Trophoblast cell (in vitro differentiated cells and primary cell): ENCODE measurements around the gene MPND.

Source experiments
- DNase-seq, 2 donors: peaks; one replicate each; pipeline ENCODE4 v3.0.0-alpha.2; 2016
- H2AFZ ChIP-seq: 2 replicates; pipeline ENCODE4 v1.6.1; 2013; ENCODE audit warnings: low read length, moderate library complexity, mild to moderate bottlenecking; ENCODE audit not compliant: insufficient read depth, poor library complexity
- H2AK5ac ChIP-seq: 2 replicates; pipeline ENCODE4 v1.6.1; 2013; ENCODE audit warnings: mild to moderate bottlenecking, low read length
- H2BK120ac ChIP-seq: 2 replicates; pipeline ENCODE4 v1.6.1; 2013; ENCODE audit warnings: low read length, mild to moderate bottlenecking, moderate library complexity; ENCODE audit not compliant: insufficient read depth, poor library complexity
- H2BK12ac ChIP-seq: 2 replicates; pipeline ENCODE4 v1.6.1; 2013; ENCODE audit warnings: mild to moderate bottlenecking, low read length, moderate library complexity
- H2BK5ac ChIP-seq: 2 replicates; pipeline ENCODE4 v1.6.1; 2013; ENCODE audit warnings: low read length, low read depth, moderate library complexity, mild to moderate bottlenecking; ENCODE audit not compliant: poor library complexity
- H3K14ac ChIP-seq: 2 replicates; pipeline ENCODE4 v1.6.1; 2013; ENCODE audit warnings: mild to moderate bottlenecking, low read length
- H3K18ac ChIP-seq: 2 replicates; pipeline ENCODE4 v1.6.1; 2013; ENCODE audit warnings: mild to moderate bottlenecking, low read length
- H3K23ac ChIP-seq: 2 replicates; pipeline ENCODE4 v1.6.1; 2013; ENCODE audit warnings: low read length
- H3K27ac ChIP-seq: 2 replicates; pipeline ENCODE4 v1.5.1; 2013; ENCODE audit warnings: low read depth, mild to moderate bottlenecking, inconsistent platforms, low read length, moderate library complexity
- H3K27me3 ChIP-seq: 2 replicates; pipeline ENCODE4 v1.6.1; 2013; ENCODE audit warnings: inconsistent platforms, mild to moderate bottlenecking, low read length, moderate library complexity; ENCODE audit not compliant: insufficient read depth
- H3K36me3 ChIP-seq, 2 experiments: 1 replicate in 1 of 2; 2 replicates in 1 of 2; pipeline ENCODE4 v1.6.1; 2013; ENCODE audit warnings: low read length in 2 of 2, mild to moderate bottlenecking in 2 of 2, moderate library complexity in 1 of 2; ENCODE audit not compliant: insufficient read depth in 2 of 2, control insufficient read depth in 1 of 2
- H3K4ac ChIP-seq: 2 replicates; pipeline ENCODE4 v1.6.1; 2013; ENCODE audit warnings: low read depth, mild to moderate bottlenecking, low read length, moderate library complexity
- H3K4me1 ChIP-seq, 2 experiments: 1 replicate in 1 of 2; 2 replicates in 1 of 2; pipeline ENCODE4 v1.6.1; 2013; ENCODE audit warnings: low read length in 2 of 2, mild to moderate bottlenecking in 2 of 2, moderate library complexity in 1 of 2; ENCODE audit not compliant: insufficient read depth in 2 of 2, control insufficient read depth in 1 of 2
- H3K4me2 ChIP-seq: 2 replicates; pipeline ENCODE4 v1.6.1; 2013; ENCODE audit warnings: inconsistent platforms, mild to moderate bottlenecking, low read length, moderate library complexity
- H3K4me3 ChIP-seq: 2 replicates; pipeline ENCODE4 v1.5.1; 2013; ENCODE audit warnings: mild to moderate bottlenecking, low read depth, low read length, inconsistent platforms
- H3K79me1 ChIP-seq: one replicate; pipeline ENCODE4 v1.6.1; 2013; ENCODE audit warnings: low read length
- H3K79me2 ChIP-seq: 2 replicates; pipeline ENCODE4 v1.6.1; 2013; ENCODE audit warnings: low read length, mild to moderate bottlenecking; ENCODE audit not compliant: control insufficient read depth, insufficient read depth, poor library complexity
- H3K9ac ChIP-seq: 2 replicates; pipeline ENCODE4 v1.6.1; 2013; ENCODE audit warnings: mild to moderate bottlenecking, low read length
- H3K9me3 ChIP-seq: 2 replicates; pipeline ENCODE4 v1.6.1; 2013; ENCODE audit warnings: low read depth, mild to moderate bottlenecking, control low read depth, inconsistent platforms, low read length; ENCODE audit not compliant: insufficient read depth
- H4K12ac ChIP-seq: 2 replicates; pipeline ENCODE4 v1.6.1; 2013; ENCODE audit warnings: low read depth, mild to moderate bottlenecking, low read length, moderate library complexity
- H4K8ac ChIP-seq: 2 replicates; pipeline ENCODE4 v1.6.1; 2013; ENCODE audit warnings: low read depth, mild to moderate bottlenecking, low read length, moderate library complexity
- H4K91ac ChIP-seq: one replicate; pipeline ENCODE4 v1.6.1; 2013; ENCODE audit warnings: low read depth, mild to moderate bottlenecking, low read length, moderate library complexity
- WGBS: extraction: QIAGEN DNeasy Blood & Tissue Kit; methylation state at CpG from one replicate; pipeline ENCODE4 v1.1.7; 2013; ENCODE audit warnings: missing lambda C conversion rate; ENCODE audit not compliant: insufficient read length, insufficient coverage; ENCODE audit errors: extremely low coverage; 5-methylcytosine and 5-hydroxymethylcytosine counted together

Gene MPND

GRCh38 chr19:4302243-4302640 is 41.1 kb upstream of the MPND start, which contains the start of gene TMIGD2:
TSS of gene TMIGD2 (minus strand) at chr19:4302389. CDS start at chr19:4302385, 4 bp downstream.
- Histone ChIP-seq H2BK120ac (peak within 1 kb of the TSS; percentile 76), H4K8ac (peak within 1 kb of the TSS; percentile 51), H2AFZ (no peak within 1 kb of the TSS), H3K4me1 (peaks cover 14 to 17% of the 10 kb centered on the region in 2 experiments), H4K12ac (no peak within 1 kb of the TSS), H3K14ac (peak within 1 kb of the TSS; percentile 12), H3K4me2 (peak within 1 kb of the TSS; percentile 33), H3K4ac (peak within 1 kb of the TSS; percentile 13), H3K36me3 (no peaks in the 10 kb centered on the region), H3K18ac (peak within 1 kb of the TSS; percentile 16), H3K79me1 (peaks cover 7% of the 10 kb centered on the region), H3K27me3 (no peaks in the 10 kb centered on the region), H3K9me3 (peaks cover 3% of the 10 kb centered on the region), H3K79me2 (no peaks in the 10 kb centered on the region), H4K91ac (peak within 1 kb of the TSS; percentile 30), H3K27ac (peak within 1 kb of the TSS; percentile 36), H2BK12ac (peak within 1 kb of the TSS; percentile 67), H3K23ac (no peak within 1 kb of the TSS), H3K4me3 (no peak within 1 kb of the TSS), H2BK5ac (peak within 1 kb of the TSS; percentile 15), H2AK5ac (no peak within 1 kb of the TSS), H3K9ac (no peak within 1 kb of the TSS)
- no CpG with 5 or more reads among the region's 8 CpGs for WGBS
- no peak for DNase-seq

- H3K4me3 ChIP-seq = no peak overlapping the region
- no peak for DNase-seq
- H3K4me2 ChIP-seq = peak overlapping the region; percentile 72
- peaks cover 0 to 2% of the 10 kb centered on the region in 2 experiments for H3K36me3 ChIP-seq
- no peaks in the 10 kb centered on the region for H3K79me2 ChIP-seq
- H2BK12ac ChIP-seq = peak overlapping the region; percentile 77
- peak overlapping the region; percentile 15 for H2BK120ac ChIP-seq
- H3K9ac ChIP-seq = no peak overlapping the region
- peak overlapping the region; percentile 12 for H4K12ac ChIP-seq
- no peak overlapping the region for H2BK5ac ChIP-seq
- peak overlapping the region; percentile 49 for H3K14ac ChIP-seq
- no peak overlapping the region for H3K4ac ChIP-seq
- peak overlapping the region; percentile 49 for H4K8ac ChIP-seq
- peaks cover 14 to 17% of the 10 kb centered on the region in 2 experiments for H3K4me1 ChIP-seq
- peak overlapping the region; percentile 57 for H4K91ac ChIP-seq
- H3K9me3 ChIP-seq = peaks cover 3% of the 10 kb centered on the region
- peak overlapping the region; percentile 43 for H2AK5ac ChIP-seq
- H3K27ac ChIP-seq = no peak overlapping the region
- no peak overlapping the region for H3K23ac ChIP-seq
- peaks cover 7% of the 10 kb centered on the region for H3K79me1 ChIP-seq
- peak overlapping the region; percentile 81 for H2AFZ ChIP-seq
- no peaks in the 10 kb centered on the region for H3K27me3 ChIP-seq
- no CpG with 5 or more reads among the region's 18 CpGs for WGBS
- no peak overlapping the region for H3K18ac ChIP-seq
These were observed 39.4 kb upstream of the MPND start for GRCh38 chr19:4303819-4304537.

GRCh38 chr19:4304538-4305256 is 38.7 kb upstream of the MPND start, which contains the start of gene FSD1:
TSS of gene FSD1 (plus strand) at chr19:4304598. CDS start at chr19:4304747, 149 bp downstream.
- DNase-seq = no peak
- Histone ChIP-seq H3K27ac (no peak within 1 kb of the TSS), H3K4me3 (peak within 1 kb of the TSS; percentile 68), H2BK120ac (peak within 1 kb of the TSS; percentile 15), H2AFZ (peak within 1 kb of the TSS; percentile 81), H4K12ac (peak within 1 kb of the TSS; percentile 12), H3K4ac (no peak within 1 kb of the TSS), H3K9me3 (peaks cover 3% of the 10 kb centered on the region), H3K18ac (no peak within 1 kb of the TSS), H3K9ac (no peak within 1 kb of the TSS), H3K79me1 (peaks cover 7% of the 10 kb centered on the region), H3K4me2 (peak within 1 kb of the TSS; percentile 72), H3K23ac (no peak within 1 kb of the TSS), H4K8ac (peak within 1 kb of the TSS; percentile 76), H2BK12ac (peak within 1 kb of the TSS; percentile 77), H3K14ac (peak within 1 kb of the TSS; percentile 49), H3K4me1 (peaks cover 14 to 17% of the 10 kb centered on the region in 2 experiments), H3K79me2 (no peaks in the 10 kb centered on the region), H4K91ac (peak within 1 kb of the TSS; percentile 57), H3K27me3 (no peaks in the 10 kb centered on the region), H3K36me3 (peaks cover 0 to 2% of the 10 kb centered on the region in 2 experiments), H2BK5ac (no peak within 1 kb of the TSS), H2AK5ac (peak within 1 kb of the TSS; percentile 43)
- no CpG with 5 or more reads among the region's 63 CpGs for WGBS

GRCh38 chr19:4305257-4305612 is 38.1 kb upstream of the MPND start:
- Histone ChIP-seq H3K9me3 (peaks cover 3% of the 10 kb centered on the region), H4K8ac (no peak overlapping the region), H3K9ac (no peak overlapping the region), H2AFZ (no peak overlapping the region), H2BK120ac (no peak overlapping the region), H3K4ac (no peak overlapping the region), H3K27ac (no peak overlapping the region), H2BK12ac (no peak overlapping the region), H3K4me3 (no peak overlapping the region), H3K79me1 (peaks cover 7% of the 10 kb centered on the region), H4K91ac (no peak overlapping the region), H4K12ac (no peak overlapping the region), H2BK5ac (no peak overlapping the region), H3K27me3 (no peaks in the 10 kb centered on the region), H3K23ac (no peak overlapping the region), H3K18ac (no peak overlapping the region), H2AK5ac (no peak overlapping the region), H3K4me1 (peaks cover 14 to 17% of the 10 kb centered on the region in 2 experiments), H3K79me2 (no peaks in the 10 kb centered on the region), H3K14ac (no peak overlapping the region), H3K4me2 (no peak overlapping the region), H3K36me3 (peaks cover 0 to 3% of the 10 kb centered on the region in 2 experiments)
- DNase-seq = no peak
- WGBS = no CpG with 5 or more reads among the region's 7 CpGs
